Islet of Langerhans (tissue), 1 donor: Measurements from ENCODE around the gene SORL1.

Experiments
- FAIRE-seq: peaks from one replicate; lab custom pipeline; 2011; peaks lifted over from hg19 to GRCh38; lab: Jason Lieb, UNC

Gene SORL1

GRCh38 chr11:121590772-121591404, 138.8 kb downstream of the SORL1 start:
- no peak for FAIRE-seq

- peak; percentile 92 for FAIRE-seq
These were observed 139.4 kb downstream of the SORL1 start for GRCh38 chr11:121591405-121592033.

DNA sequence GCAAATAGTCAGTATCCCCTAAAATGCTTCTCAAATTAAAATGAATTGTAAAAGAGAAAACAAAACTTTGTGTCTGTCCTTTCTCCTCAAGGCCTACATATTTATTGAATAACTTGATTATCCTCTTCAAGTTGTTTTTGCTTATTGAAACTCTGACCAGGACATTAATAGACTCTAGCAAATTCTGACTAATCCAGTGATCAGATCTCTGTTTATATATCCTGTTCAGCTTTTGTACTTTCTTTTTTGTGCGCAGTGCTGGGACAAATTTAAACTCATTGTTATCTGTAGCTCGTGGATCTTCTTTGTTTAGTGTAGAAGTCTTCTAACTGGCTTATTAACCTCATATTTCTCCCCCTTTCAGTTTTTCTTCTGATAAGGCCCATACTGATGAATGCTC, 140.6 kb downstream of the SORL1 start:
- no peak for FAIRE-seq

DNA sequence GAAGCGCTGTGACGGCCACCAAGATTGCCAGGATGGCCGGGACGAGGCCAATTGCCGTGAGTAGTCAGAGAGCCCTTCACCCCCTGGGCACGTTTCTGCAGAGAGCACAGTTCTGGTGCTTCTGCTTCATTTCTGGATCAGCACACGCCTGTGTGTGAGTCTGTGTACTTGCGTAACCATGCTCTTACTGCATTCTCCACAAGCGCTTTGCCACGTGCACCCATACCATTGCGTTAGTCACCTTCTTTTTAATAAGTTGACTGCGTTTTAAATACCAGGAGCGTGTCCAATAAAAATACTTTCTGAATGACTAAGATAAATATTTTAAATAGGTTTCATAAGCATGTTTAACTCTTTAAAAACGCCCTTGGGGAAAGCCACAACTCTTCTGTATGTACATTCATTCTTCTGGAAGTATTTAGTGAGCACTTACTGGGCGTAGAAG, 143.6 kb downstream of the SORL1 start:
- no peak for FAIRE-seq

DNA sequence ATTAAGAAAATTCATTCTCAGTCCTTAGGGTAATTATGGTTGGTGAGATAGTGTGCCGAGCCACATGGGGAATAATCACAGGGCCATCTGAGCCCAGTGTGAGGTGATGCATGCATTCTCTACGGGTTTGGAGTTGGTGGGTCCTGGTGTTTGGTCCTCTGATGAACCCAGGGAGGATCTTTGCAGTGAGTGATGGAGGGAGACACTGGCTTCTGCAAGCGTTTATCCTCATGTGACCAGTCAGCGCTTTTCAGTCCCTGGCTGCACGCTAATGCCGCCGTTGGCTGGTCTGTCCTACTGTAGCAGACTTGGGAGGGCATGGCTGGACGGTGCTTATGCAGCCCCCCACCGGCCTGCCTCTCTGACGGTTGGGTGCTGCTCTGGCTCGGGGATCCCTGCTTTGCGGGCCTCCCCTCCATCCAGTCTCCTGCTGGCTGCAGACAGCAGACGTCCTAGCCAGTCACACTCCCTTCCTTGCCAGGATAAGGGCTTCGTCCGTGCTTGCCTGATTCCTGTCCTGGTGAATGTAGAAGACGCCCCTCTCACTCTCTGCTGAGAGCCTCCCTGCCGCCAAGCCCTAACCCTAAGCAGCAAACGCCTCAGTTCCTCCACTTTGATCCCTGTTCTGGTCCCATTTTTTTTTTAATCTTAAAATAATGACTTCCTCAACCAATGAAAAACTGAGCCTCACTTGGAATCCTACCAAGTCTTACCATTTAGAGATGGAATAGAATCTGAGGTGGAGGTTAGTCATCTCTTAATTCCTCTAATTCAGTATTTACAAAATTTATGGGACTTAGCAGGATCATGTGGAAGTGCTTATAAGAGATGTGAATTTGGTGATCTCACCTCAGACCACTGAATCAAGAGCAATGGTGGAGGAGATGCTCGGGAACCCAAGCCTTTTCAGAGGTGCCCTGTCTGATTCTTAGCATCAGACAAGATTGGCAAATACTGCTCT, 144.4 kb downstream of the SORL1 start:
- FAIRE-seq: no peak

GRCh38 chr11:121603316-121603715, 151.2 kb downstream of the SORL1 start:
- no peak for FAIRE-seq

- FAIRE-seq: no peak
These were observed 152.0 kb downstream of the SORL1 start for GRCh38 chr11:121604152-121604551.

- FAIRE-seq: no peak
These were observed 154.2 kb downstream of the SORL1 start for GRCh38 chr11:121606354-121606753.

GRCh38 chr11:121607341-121607740, 155.2 kb downstream of the SORL1 start:
- FAIRE-seq: no peak

DNA sequence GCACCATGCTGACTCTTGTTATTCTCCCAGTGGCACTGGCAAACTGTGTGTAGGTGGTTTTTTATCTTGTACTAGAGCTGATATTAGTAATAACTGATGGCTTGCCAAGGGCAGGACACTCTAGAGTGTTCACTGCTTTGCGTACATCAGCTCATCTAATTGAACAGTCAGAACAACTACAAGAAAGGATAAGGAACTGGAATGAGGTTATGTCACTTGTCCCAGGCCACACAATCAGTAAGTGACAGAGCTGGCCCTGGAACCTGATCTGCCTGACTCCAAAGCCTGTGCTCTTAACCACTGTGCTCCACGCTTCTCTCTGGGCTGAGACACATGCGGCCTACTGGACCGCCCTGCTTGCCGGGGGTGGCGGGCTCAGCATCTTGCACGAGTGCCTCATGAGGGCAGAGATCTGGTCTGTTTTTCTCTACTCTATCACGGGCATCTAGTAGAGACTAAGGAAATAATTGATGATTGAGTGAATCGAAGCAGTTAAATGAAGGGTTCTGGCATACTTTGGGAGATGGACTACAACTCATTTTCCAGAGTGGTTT, 156.5 kb downstream of the SORL1 start:
- no peak for FAIRE-seq

DNA sequence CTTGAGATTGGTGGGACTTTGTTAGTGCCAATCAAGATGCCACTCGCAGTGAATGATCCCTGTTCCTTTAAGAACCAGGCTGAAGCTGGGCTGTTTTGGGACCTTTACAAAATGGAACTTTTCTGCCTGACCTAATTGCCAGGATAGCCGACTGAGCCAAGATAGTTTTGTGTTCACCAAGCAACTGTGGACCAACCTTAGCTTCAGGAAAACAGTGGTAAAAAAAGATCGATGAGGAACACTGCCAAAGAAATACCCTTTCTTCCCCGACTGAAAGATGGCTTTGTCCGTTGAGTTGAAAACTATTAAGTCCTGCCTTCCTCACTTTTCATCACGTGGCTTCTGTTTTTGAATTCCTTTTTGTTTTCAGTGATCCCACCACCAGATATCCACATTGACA, 158.6 kb downstream of the SORL1 start:
- FAIRE-seq: no peak

GRCh38 chr11:121611242-121611641, 159.1 kb downstream of the SORL1 start:
- no peak for FAIRE-seq

- FAIRE-seq: no peak
These were observed 161.6 kb downstream of the SORL1 start for GRCh38 chr11:121613724-121614123.

DNA sequence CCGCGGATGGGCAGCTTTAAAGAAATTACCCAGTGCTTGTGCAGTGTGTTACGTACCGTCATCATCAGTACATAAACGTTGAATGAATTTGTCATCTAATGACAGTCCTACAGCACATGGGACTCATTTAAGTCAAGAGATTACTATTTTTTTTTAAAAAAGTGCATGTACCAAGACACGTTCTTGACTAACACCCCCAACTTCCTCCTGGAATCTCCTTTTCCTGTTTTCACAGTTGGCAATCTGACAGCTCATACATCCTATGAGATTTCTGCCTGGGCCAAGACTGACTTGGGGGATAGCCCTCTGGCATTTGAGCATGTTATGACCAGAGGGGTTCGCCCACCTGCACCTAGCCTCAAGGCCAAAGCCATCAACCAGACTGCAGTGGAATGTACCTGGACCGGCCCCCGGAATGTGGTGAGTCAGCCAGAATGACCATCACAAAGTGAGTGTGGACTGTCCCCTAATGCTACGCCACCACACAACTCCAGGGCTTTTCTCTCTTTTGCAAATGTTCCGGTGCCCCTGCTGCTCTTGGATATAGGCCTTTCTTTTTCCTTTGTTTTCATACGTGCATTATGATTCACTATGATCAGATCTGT, 162.6 kb downstream of the SORL1 start:
- FAIRE-seq: no peak

GRCh38 chr11:121615501-121615900, 163.4 kb downstream of the SORL1 start:
- no peak for FAIRE-seq

GRCh38 chr11:121618516-121618915, 166.4 kb downstream of the SORL1 start:
- no peak for FAIRE-seq

DNA sequence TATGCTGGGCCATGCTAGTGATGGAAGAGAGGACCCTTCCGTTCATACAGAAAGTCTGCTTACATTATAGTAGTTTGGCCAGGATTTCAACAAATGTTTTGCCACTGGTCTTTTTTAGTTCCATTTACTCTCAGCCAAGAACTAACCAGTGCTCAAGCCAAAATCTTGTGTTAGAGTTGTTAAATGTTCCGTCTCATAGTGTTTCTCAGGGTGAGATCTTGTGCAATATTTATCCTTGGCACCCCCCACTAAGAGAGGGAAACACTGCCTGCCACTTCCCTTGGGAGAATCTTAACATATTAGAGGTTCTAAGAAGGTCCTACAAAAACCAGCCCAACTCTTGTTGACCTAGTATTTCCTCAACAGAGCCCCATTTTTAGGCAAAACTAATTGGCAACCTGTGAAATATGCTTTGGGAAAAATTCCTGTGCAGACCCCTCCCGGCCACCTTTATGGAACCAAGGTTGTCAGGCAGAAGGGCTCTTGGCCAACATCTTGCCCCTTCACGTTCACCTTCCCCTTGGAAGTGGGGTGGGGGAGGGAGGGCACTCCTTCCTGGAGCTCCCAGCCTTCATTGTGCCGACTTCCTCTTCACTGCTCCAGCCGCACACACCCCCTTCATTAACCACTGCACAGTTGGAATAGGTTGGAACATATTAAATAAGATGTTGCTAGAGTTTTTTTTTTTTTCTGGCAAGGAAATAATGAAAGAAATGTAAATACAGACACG, 173.8 kb downstream of the SORL1 start:
- no peak for FAIRE-seq

- FAIRE-seq: no peak
These were observed 174.4 kb downstream of the SORL1 start for GRCh38 chr11:121626507-121626875.

DNA sequence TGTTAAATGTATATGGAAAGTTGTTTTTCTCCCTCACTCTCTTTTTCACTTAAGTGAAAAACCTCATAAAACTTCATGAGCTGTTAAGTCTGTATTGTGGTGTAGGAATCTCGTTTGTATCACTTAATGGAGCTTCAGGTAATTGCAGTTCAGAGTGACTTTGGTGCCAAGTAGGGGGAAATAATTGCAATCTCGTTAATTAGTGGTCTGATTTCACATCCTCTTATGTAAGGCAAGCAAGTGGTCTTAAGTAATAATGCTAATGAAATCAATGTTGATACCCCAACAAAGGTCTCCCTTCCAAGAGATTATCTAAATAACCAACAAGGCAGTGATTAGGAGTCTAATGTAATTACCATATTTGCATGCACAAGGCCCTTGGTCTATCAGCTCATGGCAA, 174.9 kb downstream of the SORL1 start:
- FAIRE-seq: no peak

GRCh38 chr11:121630041-121630440, 177.9 kb downstream of the SORL1 start:
- no peak for FAIRE-seq

GRCh38 chr11:121631456-121631855, 179.3 kb downstream of the SORL1 start:
- no peak for FAIRE-seq

- FAIRE-seq: no peak
These were observed 182.2 kb downstream of the SORL1 start for GRCh38 chr11:121634273-121634672.
